GM08714 (cell line): ENCODE results near the gene ANAPC5.

Experiments used
- H3K4me3 ChIP-seq: fragments of 200-500 bp; sonication (Bioruptor generic); 2 replicates; pipeline ENCODE4 v1.5.1; 2014; ENCODE audit warnings: mild to moderate bottlenecking, low read length, inconsistent platforms
- ZNF274 ChIP-seq: IDR thresholded peaks from 2 replicates; pipeline ENCODE4 v1.6.1; 2012; ENCODE audit warnings: mild to moderate bottlenecking, low read depth, low read length

The ANAPC5 gene

DNA sequence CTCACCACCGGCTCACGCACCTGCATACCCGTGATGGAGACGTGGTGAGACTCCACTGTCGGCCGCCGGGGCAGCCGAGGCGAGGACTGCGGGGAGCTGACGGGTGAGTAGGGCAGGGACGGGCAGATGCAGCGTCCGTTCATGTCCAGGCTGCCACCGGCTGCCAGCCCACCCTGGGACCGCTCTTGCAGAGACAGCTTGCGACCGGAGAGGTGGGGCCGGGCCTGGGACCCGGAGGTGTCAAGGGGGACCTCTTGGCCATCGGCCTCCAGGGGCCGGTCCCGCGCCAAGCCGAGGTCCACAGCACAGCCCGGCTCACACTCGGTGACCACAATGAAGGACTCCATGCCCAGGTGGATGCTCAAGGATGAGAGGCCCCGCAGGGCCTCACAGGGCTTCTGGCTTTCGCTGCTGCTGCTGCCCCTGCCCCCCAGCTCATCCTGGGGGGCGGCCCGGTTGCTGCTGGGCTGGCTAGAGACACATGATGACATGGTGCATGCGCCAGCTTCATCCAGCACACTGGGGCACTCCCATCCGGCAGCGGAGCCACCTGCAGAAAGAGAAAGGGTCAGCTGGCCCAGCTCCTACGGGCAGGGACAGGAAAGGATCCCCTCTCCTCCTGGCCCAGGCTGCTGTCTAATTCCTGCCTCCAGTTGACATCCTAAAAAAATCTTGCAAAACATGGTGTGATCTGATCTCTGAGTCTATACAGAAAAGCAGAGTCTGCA is 78.0 kb downstream of the ANAPC5 start:
- TF ChIP-seq ZNF274: no peak
- no peak overlapping the region for H3K4me3 ChIP-seq

DNA sequence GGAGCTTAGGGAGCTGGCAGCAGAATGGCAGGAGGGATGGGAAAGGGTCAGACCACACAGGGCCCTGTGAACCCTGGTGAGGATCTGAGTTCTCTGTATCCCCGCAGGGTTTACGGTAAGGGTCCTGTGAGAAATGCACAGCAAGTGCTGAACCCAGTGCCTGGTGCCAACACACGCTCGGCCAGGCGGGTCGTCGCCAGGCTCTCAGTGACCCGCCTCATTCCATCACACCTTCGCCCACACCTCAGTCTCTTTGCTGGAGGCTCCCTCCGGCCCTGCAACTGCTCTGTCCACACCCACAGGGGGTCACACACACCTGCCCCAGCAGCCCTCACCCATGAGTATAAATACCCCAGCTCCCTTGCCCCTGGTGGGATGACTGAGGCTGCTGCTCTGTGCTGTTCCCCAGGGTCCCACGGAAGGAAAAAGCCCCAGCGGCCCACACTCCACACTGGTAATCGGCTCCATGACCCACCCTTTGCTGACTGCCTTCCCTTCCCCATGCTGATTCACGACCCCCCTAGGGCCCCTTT is 78.8 kb downstream of the ANAPC5 start:
- TF ChIP-seq ZNF274: no peak
- no peak overlapping the region for H3K4me3 ChIP-seq

DNA sequence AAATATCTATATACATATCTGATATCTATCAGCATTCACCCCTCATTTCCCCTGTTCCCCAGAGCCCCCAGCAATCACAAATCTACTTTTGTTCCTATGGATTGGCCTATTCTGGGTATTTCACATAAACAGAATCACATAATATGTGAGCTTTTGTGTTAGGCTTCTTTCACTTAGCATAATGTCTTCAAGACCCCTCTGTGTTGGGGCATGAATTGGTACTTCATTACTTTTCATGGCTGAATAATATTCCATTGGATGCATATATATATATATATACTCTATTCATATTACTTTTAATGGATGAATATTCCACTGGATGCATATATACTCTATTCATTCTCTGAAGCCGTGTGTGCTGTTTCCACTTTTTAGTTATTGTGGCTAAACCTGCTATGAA is 84.4 kb downstream of the ANAPC5 start:
- TF ChIP-seq ZNF274: no peak
- no peak overlapping the region for H3K4me3 ChIP-seq

DNA sequence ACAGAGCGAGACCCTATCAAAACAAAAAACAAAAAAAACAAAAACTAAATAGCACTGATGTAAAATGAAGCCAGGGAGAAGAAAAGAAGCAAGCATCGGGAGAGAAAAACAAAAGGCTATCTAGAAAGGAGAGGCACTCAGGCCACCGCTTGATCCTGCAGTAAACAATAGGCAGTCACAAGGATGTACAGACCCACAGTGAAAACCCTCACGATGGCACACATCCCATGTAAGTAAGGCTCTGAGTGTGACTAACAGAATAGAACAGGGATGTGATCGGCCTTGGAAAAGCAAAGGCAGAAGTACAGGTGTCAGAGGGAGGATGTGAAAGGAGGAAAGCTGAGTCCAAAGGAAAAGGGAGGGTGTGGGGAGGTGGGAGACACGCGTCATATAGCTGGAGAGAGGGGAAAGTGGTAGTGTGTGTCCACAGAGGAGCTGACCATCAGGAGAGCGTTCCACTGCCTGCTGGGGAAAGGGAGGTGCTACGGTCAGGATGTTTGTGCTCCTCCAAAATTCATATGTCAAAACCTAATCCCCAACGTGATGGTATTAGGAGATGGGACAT is 87.2 kb downstream of the ANAPC5 start:
- no peak for TF ChIP-seq ZNF274

DNA sequence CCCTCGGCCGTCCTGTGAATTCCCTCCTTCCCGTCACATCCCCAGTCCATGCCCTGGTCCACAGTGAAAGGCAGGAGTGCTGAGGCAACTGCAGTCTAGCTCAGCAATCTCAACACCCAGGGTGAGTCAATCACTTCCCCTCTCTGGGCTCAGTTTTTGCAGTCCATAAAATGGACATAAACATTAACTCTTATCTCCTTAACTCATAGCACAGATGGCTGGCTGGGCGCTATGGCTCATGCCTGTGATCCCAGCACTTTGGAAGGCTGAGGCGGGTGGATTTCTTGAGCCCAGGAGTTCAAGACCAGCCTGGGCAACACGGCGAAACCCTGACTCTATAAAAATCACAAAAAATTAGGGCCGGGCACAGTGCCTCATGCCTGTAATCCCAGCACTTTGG is 88.1 kb downstream of the ANAPC5 start:
- no peak overlapping the region for H3K4me3 ChIP-seq
- TF ChIP-seq ZNF274: no peak

More for the DNA sequence above, 87.2 kb downstream of the ANAPC5 start:
- H3K4me3 ChIP-seq: no peak overlapping the region

DNA sequence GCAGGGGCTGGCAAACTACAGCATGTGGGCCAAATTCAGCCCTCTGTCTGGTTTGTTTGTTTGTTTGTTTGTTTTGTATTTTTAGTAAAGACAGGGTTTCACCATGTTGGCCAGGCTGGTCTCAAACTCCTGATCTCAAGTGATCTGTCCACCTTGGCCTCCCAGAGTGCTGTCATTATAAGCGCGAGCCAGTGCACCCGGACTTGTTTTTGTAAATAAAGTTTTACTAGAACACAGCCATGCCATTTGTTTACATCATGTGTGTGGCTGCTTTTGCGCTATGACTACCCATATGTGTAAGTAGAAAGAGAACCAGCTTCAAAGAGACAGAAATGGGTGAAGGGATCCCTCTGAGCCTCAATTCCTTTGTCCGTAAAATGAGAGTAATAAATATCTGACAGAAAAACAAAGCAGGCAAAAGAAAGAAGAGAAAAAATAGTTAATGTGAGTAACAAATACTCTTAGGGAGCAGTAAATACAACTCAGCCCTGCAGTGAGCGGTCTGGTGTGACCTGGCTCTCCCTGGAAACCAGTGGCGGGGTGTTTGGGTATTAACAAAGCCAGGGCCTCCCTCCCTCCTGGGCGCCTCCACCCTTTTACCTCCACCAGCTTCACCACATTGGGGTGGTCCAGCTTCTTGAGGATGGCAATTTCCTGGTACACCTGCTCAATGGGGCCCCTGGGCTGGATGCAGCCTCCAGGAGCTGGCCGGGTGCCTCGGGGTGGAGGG is 88.8 kb downstream of the ANAPC5 start:
- H3K4me3 ChIP-seq: no peak overlapping the region
- no peak for TF ChIP-seq ZNF274

DNA sequence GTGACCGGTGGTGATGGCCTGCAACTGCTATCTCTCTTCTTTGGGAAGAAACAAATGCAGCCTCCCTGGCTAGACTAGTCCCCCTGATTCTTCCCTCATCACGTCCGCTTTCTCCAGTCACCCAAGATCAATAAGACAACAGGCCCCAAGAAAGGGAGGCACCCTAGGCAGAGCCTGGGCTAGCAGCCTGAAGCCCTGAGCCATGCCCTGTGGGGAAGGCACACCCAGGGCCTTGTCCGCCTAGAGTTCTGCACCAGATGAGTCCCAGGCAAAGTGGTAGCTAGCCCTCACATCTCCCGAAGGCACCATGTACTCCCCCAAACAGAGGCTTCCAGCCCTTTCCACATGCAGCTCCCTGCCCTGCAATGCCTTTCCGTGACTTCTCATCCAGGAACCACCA is 90.8 kb downstream of the ANAPC5 start:
- TF ChIP-seq ZNF274: no peak
- no peak overlapping the region for H3K4me3 ChIP-seq

DNA sequence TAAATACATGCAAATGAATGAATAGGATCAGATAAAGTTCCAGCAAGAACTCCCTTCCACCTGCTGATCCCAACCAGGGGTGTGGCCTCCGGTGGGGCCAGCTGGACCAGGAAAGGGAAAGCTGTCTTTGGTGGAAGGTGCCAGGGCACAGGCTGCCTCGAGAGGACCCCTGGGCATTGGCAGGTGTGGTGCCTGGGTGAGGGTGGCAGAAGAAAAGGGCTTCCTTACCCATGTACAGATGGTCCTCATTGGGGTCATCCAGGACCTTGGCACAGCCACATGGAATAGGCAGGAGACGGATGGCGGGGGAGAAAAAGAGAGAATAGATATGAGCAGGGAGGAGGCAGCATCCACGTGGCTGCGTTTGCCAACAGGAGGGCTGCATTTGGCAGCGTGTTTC is 92.1 kb downstream of the ANAPC5 start:
- H3K4me3 ChIP-seq: no peak overlapping the region
- no peak for TF ChIP-seq ZNF274

DNA sequence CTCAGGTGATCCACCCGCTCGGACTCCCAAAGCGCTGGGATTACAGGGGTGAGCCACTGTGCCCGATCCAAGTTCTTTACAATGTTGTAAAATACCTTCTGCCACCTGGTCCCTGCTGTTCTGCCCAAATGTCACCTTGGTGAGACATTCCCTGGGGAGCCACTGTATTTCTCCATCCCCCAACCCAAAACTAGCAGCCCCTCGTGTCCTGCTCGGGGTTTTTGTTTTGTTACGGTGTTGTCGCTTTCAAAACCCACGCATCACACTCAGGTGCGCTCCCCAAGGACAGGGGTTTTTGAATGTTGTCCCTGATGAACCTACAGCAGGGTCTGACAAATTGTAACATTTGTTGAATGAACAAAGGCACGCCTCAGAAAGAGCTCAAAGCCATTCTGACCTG is 93.1 kb downstream of the ANAPC5 start:
- TF ChIP-seq ZNF274: no peak
- no peak overlapping the region for H3K4me3 ChIP-seq
